Subcutaneous adipose tissue (tissue), 4 donors: ENCODE data around the gene CEP89. TPM values are rescaled to one million over a fixed set of nuclear protein-coding genes. Genes with fewer than 3 reads are reported as not detected.

Experiments
- CTCF ChIP-seq: fragments of 450-650 bp; IDR thresholded peaks from one replicate; pipeline ENCODE4 v1.5.1; 2016; ENCODE audit warnings: low read depth, mild to moderate bottlenecking, control low read depth, antibody characterized with exemption, moderate library complexity
- total RNA-seq, 4 donors: library from RNA; depleted of rRNA; stranded (reverse); fragments of >200 nt; gene quantifications; one replicate each; pipeline ENCODE4 v1.1.0, GENCODE V29; 2016

CEP89 gene
- total RNA-seq, 4 donors from 2014 or later = 9.9 to 14.3 (median 11.5) TPM

GRCh38 chr19:32890326-32890725 is 81.4 kb downstream of the CEP89 start:
- no peak for TF ChIP-seq CTCF

DNA sequence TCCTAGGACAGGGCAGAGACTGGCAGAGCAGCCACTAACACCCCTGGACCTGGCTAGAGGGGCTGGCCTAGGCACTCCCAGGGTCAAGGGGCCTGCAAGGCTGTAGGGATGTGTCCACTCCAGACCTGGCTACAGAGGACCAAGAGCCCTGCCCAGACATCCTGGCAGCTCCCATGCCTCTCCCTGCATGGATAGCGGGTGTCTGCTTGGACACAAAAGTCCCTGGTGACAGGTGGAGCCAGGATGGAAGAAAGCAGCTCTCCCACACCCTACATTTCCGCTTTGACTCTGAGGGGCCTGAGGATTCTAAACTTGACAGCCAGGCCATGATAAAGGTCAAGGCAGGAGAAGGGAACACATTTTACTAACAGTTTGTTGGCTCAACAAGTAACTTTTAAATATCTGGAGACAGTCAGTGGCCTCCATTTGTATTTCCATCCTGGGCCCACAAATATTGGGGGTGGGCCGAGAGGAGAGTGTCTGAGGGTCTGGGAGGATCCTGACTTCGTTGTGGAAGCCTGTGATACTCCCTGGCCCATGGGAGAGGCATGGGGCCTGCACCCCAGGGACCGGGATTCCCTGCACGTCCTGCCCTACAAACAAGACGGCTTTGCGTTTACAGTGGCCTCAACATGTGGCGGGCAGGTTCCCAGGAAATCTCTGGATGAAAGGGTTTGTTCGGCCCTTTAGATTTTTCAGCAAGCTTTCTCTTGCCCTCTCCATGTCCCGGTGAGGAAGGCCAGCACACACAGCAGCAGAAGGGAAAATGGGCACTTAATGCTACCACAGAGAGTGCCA is 82.4 kb downstream of the CEP89 start:
- TF ChIP-seq CTCF = no peak

DNA sequence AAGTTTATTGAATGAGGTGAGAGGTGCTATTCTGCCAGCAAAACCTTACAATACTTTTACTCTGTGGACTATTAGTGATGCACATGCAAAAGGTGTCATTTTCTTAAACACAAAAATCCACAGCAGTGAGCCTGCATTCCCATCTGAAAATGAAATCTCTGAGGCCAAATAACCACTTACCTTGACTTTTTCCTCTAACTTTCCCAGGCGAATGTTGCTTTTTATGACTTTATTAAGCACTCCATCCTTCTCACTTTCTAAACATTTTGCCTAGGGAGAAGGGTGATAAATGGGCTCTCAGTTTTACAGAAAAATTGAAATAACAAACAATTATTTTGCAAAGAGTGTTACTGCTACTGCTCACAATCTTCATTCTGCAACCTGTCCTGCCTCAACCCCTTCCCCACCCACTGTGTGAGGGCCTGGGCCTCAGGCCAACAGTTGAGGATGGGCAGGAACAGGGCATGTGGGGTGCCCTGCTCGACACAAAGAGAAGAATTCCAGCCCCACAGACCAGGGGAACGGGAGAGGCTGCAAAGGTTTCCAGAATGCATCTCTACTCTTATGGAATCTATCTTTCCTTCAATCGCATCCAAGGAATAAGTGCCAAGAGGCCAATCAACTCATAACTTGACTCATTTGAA is 84.1 kb downstream of the CEP89 start:
- TF ChIP-seq CTCF = no peak

- TF ChIP-seq CTCF = no peak
These were observed 85.5 kb downstream of the CEP89 start for GRCh38 chr19:32886241-32886640.

GRCh38 chr19:32881766-32882165 is 90.0 kb downstream of the CEP89 start:
- no peak for TF ChIP-seq CTCF

- no peak for TF ChIP-seq CTCF
These were observed 91.1 kb downstream of the CEP89 start for GRCh38 chr19:32880622-32881021.

- no peak for TF ChIP-seq CTCF
These were observed 92.0 kb downstream of the CEP89 start for GRCh38 chr19:32879741-32880140.
